ENCODE measurements around the gene ANKK1. TPM values are rescaled to one million over a fixed set of nuclear protein-coding genes. Genes with fewer than 3 reads are reported as not detected.

The ANKK1 gene
- total and polyA plus RNA-seq, 2 of the 8 experiments (the other 6 are each of a cell fraction or from before 2014, with no cell fraction given): 0.11 TPM; not detected in 1

DNA sequence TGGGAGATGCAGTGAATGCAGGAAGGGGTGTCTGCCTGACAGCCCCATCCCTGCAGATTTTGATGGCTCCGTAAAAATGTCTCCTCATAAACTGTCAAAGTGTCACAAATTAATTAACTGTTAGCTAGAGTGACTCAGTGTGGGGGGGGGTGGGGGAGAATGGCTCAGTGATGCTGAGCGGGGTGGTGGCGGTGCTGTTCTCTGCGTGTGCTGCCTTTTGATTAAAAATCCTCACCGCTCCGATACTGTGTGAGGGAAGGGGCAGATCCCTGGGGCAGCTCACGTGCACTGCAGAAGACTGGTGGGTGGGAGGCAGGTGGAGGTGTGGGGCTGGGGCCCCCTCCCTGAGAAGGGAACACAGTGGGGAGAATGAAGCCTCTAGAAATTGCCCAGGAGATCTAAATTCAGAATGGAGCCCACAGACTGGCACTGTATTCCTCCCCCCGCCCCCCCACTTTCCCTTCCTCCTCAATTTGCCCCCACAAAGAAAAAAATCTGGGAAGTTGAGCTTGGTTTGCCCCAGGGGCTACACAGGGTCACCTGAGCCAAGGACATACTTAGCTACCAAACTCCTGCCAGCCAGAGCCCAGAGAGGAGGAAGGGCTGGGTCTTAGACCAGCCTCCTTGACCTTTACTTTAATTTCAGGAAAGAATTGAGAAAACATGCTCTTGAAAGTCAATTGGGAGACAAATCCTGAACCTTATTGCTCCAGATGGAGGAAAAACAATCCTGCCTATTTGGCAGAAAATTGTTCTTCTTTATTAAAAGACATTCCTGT, 47.8 kb downstream of the ANKK1 start (continued):
- no peak for TF ChIP-seq MAFK (IDR thresholded peaks at IDR 0.05; ENCODE audit: low read depth, low read length)
- TF ChIP-seq RXRA (IDR thresholded peaks at IDR 0.05; ENCODE audit: insufficient read depth, low read depth, low read length): no peak
